Psoas muscle (tissue), 8 donors: ENCODE results near the gene PTCRA. TPM values are rescaled to one million over a fixed set of nuclear protein-coding genes. Genes with fewer than 3 reads are reported as not detected.
A peak's percentile ranks its signal among the peaks of the same experiment; 100 is the strongest.

Experiments
- ATAC-seq, 4 donors: fragments of 200-7000 bp; cut with Tn5 transposase; one replicate each; pipeline ENCODE4 v1.9.1; 2020; ENCODE audit warnings: moderate library complexity in 3 of 4, mild to moderate bottlenecking in 2 of 4
- DNase-seq, 2 donors: peaks; one replicate each; pipeline ENCODE4 v3.0.0-alpha.2; 2020
- H3K27ac ChIP-seq: fragments of 200-600 bp; one replicate; pipeline ENCODE4 v1.8.0; 2022
- H3K27me3 ChIP-seq, 3 donors: fragments of 200-600 bp in 1 of 3; one replicate each; pipeline versions ENCODE4 v1.6.1 to v1.8.0; 2013 to 2022; ENCODE audit warnings: low read length in 2 of 3, mild to moderate bottlenecking in 2 of 3, moderate library complexity in 1 of 3; ENCODE audit not compliant: insufficient read depth in 3 of 3
- H3K36me3 ChIP-seq, 2 donors: fragments of 200-600 bp in 1 of 2; one replicate each; pipeline versions ENCODE4 v1.6.1 to v1.8.0; 2013 to 2022; ENCODE audit warnings: low read depth in 1 of 2, mild to moderate bottlenecking in 1 of 2, moderate library complexity in 1 of 2; ENCODE audit not compliant: insufficient read depth in 1 of 2
- H3K4me1 ChIP-seq: fragments of 200-600 bp; one replicate; pipeline ENCODE4 v1.8.0; 2022
- H3K4me3 ChIP-seq: fragments of 200-600 bp; one replicate; pipeline ENCODE4 v1.8.0; 2022; ENCODE audit warnings: mild to moderate bottlenecking
- H3K9me3 ChIP-seq: fragments of 200-600 bp; one replicate; pipeline ENCODE4 v1.8.0; 2022
- WGBS, 3 donors: extraction: QIAGEN DNeasy Blood & Tissue Kit; methylation state at CpG; one replicate each; pipeline versions ENCODE4 v1.1.6 to v1.1.7; 2013; 5-methylcytosine and 5-hydroxymethylcytosine counted together
- intact Hi-C, 2 donors: fragments of 100-400 bp; cut with DNase I; formaldehyde crosslinking; loops; one replicate each; pipeline versions ENCODE4 v1.11.0 to v1.14.2; 2022
- polyA plus RNA-seq, 3 donors: library from polyadenylated mRNA; stranded (reverse); fragments of 200-250 nt; gene quantifications; one replicate each; pipeline ENCODE4 v1.2.3, GENCODE V29; 2013
- total RNA-seq, 4 donors: library from RNA; stranded (reverse); fragmentation: NEBNext Ultra II Directional in 2 of 4; extraction: Animal tissue kit (Norgen Biotek cat#: 25700) in 2 of 4; gene quantifications; one replicate each; pipeline versions ENCODE4 v1.2.1 to v1.2.4, GENCODE V29; 2021 to 2023
- TF ChIP-seq, protein P1 (sequence below): fragments of 200-600 bp; IDR thresholded peaks from one replicate; pipeline ENCODE4 v1.8.0; 2022; ENCODE audit warnings: antibody characterized with exemption
- donor health status: healthy with polysubstance abuse.
- donor health status: DM: no; HTN: no; CAD: no; lungs with moderate emphysema.
- donor health status: Bipolar disorder and iron deficiency.
- donor health status: healthy.
- donor health status: DM: yes; HTN: yes; CAD: no.
- donor health status: DM: no; HTN: no; CAD: no.
- donor health status: DM: no; HTN: no; CAD: no.
- donor health status: DM: yes; HTN: yes; CAD: no.

Gene PTCRA
- total and polyA plus RNA-seq, 7 donors = 0.09 TPM; not detected in 6

- WGBS, 3 donors = 68 to 83% (median 81%) methylated on average over 4 of the region's 4 CpGs
- ATAC-seq = peak; percentile 46 to 62 (median 54)
- Histone ChIP-seq H3K27ac (peak overlapping the region; percentile 27), H3K9me3 (no peaks in the 10 kb centered on the region), H3K36me3 (peaks cover 0 to 60% of the 10 kb centered on the region in 2 donors), H3K27me3 (no peaks in the 10 kb centered on the region), H3K4me1 (peaks cover 10% of the 10 kb centered on the region), H3K4me3 (no peak overlapping the region)
- DNase-seq = no peak
- intact Hi-C loops = loop anchor here in 1 of 2 donors (5.0 kb wide), 2 partner anchors 39 to 64 kb away; no protein-coding TSS in a partner anchor
- TF ChIP-seq, protein P1, sequence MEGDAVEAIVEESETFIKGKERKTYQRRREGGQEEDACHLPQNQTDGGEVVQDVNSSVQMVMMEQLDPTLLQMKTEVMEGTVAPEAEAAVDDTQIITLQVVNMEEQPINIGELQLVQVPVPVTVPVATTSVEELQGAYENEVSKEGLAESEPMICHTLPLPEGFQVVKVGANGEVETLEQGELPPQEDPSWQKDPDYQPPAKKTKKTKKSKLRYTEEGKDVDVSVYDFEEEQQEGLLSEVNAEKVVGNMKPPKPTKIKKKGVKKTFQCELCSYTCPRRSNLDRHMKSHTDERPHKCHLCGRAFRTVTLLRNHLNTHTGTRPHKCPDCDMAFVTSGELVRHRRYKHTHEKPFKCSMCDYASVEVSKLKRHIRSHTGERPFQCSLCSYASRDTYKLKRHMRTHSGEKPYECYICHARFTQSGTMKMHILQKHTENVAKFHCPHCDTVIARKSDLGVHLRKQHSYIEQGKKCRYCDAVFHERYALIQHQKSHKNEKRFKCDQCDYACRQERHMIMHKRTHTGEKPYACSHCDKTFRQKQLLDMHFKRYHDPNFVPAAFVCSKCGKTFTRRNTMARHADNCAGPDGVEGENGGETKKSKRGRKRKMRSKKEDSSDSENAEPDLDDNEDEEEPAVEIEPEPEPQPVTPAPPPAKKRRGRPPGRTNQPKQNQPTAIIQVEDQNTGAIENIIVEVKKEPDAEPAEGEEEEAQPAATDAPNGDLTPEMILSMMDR = no peak
Observed at GRCh38 chr6:42970871-42971612, 55.2 kb downstream of the PTCRA start.

DNA sequence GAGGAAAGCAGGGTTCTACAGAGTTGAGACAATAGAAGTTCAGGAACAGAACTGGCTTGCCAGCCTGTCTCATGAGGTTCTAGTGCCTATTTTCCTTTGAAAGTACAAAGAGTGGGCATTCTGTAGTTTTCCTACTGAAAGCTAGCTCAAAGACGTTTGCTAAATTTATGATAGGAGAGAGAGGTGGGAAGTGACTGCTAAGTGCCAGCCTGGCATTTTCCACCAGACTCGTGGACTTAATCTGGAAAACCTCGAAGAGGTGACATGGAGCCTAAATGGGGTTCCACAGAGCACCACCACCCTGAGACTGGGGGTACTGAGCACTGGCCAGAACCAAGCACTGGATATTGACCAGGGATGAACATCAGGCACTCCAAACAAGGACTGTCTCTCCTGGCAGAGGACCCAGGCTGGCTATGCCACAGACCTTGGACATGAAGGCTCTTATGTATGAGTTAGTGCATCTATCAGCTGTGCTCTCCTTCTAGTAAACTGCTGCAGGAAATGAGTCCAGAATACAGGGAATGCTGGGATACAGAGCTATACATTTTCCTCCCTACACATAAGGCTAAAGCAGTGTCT is 56.0 kb downstream of the PTCRA start:
- no peaks in the 10 kb centered on the region for H3K27me3 ChIP-seq
- intact Hi-C loops = loop anchor here in 1 of 2 donors (5.0 kb wide), 2 partner anchors 40 to 65 kb away; no protein-coding TSS in a partner anchor
- H3K4me3 ChIP-seq = no peak overlapping the region
- no peak for DNase-seq
- peak overlapping the region; percentile 27 for H3K27ac ChIP-seq
- H3K9me3 ChIP-seq = no peaks in the 10 kb centered on the region
- peak in 3 of 4 donors; percentile 34 to 71 (median 56) for ATAC-seq
- peaks cover 0 to 53% of the 10 kb centered on the region in 2 donors for H3K36me3 ChIP-seq
- H3K4me1 ChIP-seq = peaks cover 11% of the 10 kb centered on the region
- TF ChIP-seq, protein P1 = no peak
- 68 to 85% (median 77%) methylated on average over 3 of the region's 3 CpGs for WGBS, 3 donors

DNA sequence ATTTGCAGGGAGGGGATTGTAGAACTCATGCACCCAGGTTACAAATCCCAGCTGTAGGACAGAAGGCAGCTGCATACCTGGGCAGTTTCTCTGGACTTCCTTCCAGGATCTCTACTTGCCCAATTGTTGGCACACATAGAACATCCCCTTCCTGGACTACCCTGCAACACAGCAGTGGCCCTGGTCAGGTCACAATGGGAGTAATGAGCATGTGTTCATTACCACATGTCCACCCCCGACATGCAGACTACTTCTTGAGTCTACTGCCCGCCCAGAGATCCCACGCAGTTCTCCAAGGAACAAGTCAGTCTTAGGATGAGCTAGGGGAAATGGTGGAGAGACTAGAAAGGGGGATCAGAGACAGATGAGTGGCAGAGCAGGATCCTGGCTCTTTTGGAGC is 58.1 kb downstream of the PTCRA start:
- DNase-seq (no peak), ATAC-seq (no peak)
- Histone ChIP-seq H3K36me3 (peaks cover 0 to 38% of the 10 kb centered on the region in 2 donors), H3K9me3 (no peaks in the 10 kb centered on the region), H3K27me3 (no peaks in the 10 kb centered on the region), H3K4me1 (peaks cover 22% of the 10 kb centered on the region), H3K27ac (no peak overlapping the region), H3K4me3 (no peak overlapping the region)
- intact Hi-C loops = loop anchor here in 1 of 2 donors (5.0 kb wide), 2 partner anchors 42 to 67 kb away; no protein-coding TSS in a partner anchor
- TF ChIP-seq, protein P1 = no peak
- 85 to 91% (median 87%) methylated on average over 3 of the region's 3 CpGs for WGBS, 3 donors

DNA sequence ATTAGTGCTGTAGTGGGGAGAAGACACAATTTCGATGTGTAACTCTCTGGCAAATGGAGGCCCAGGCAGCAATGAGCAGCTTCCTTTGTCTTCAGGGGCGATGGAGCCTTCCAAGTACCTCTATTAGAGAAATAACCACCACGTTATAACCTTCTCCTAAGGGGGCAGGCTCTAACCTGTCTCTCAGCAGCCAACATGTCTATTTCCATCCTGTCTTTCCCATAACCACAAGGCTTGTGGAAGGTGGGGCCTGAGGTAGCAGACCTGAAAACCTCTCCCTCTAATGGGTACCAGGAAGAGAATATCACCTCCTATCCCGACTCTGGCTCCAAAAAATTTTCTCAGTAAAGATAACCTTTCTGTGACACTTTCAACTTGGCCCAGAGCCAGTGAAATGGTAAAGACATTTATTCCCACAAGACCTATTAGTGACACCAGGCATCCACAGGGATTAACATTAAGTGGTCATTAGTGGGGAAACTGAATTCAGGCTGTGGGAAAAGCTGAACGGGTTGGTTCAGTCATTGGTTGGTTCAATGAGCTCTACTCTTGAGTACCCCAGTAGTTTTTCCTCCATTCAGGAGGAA is 59.2 kb downstream of the PTCRA start:
- DNase-seq = no peak
- no peak overlapping the region for H3K4me3 ChIP-seq
- intact Hi-C loops = loop anchor here in 1 of 2 donors (5.0 kb wide), 3 partner anchors 43 to 1033 kb away; partner anchors contain the start of gene CCND3
- H3K27ac ChIP-seq = no peak overlapping the region
- no peaks in the 10 kb centered on the region for H3K9me3 ChIP-seq
- no peaks in the 10 kb centered on the region for H3K27me3 ChIP-seq
- no peak for ATAC-seq
- peaks cover 28% of the 10 kb centered on the region for H3K4me1 ChIP-seq
- WGBS, 3 donors = 85 to 87% (median 86%) methylated on average over 5 of the region's 5 CpGs
- TF ChIP-seq, protein P1 = no peak
- peaks cover 0 to 27% of the 10 kb centered on the region in 2 donors for H3K36me3 ChIP-seq

Other genes with a start within 250 kb of the PTCRA start
- 1 to 10 TPM; 1.8 to 4.9 (median 3.1) TPM for gene PRPH2, start 193.5 kb upstream of the PTCRA start, total RNA-seq
- 1 to 10 TPM in 1 of 3 donors, under 1 TPM in 2; 0.13 to 2.8 (median 0.66) TPM for gene PRPH2, start 193.5 kb upstream of the PTCRA start, polyA plus RNA-seq
- gene TBCC, start 169.9 kb upstream of the PTCRA start, total RNA-seq = 10 to 100 TPM; 17.0 to 26.9 (median 18.9) TPM
- gene TBCC, start 169.9 kb upstream of the PTCRA start, polyA plus RNA-seq = 10 to 100 TPM; 13.1 to 41.3 (median 29.8) TPM
- gene BICRAL, start 134.0 kb upstream of the PTCRA start, total RNA-seq = 10 to 100 TPM in 2 of 4 donors, 1 to 10 TPM in 2; 6.2 to 12.2 (median 10.5) TPM
- gene BICRAL, start 134.0 kb upstream of the PTCRA start, polyA plus RNA-seq = 1 to 10 TPM; 2.8 to 5.0 (median 2.9) TPM
- 10 to 100 TPM; 50.7 to 70.4 (median 62.9) TPM for gene RPL7L1, start 36.4 kb upstream of the PTCRA start, total RNA-seq
- gene RPL7L1, start 36.4 kb upstream of the PTCRA start, polyA plus RNA-seq = 100 to 1,000 TPM in 1 of 3 donors, 10 to 100 TPM in 2; 35.5 to 107 (median 90.6) TPM
- gene CNPY3, start 13.4 kb downstream of the PTCRA start, total RNA-seq = 10 to 100 TPM in 2 of 4 donors, 1 to 10 TPM in 2; 6.8 to 11.9 (median 9.5) TPM
- gene CNPY3, start 13.4 kb downstream of the PTCRA start, polyA plus RNA-seq = 10 to 100 TPM in 2 of 3 donors, 1 to 10 TPM in 1; 5.7 to 13.7 (median 10.8) TPM
- gene GNMT, start 44.7 kb downstream of the PTCRA start, total RNA-seq = under 1 TPM in 3 of 4 donors, not detected in 1; 0.34 to 0.74 (median 0.43) TPM
- under 1 TPM; 0.09 to 0.21 (median 0.12) TPM for gene GNMT, start 44.7 kb downstream of the PTCRA start, polyA plus RNA-seq
- gene PEX6, start 63.1 kb downstream of the PTCRA start, total RNA-seq = 10 to 100 TPM; 15.4 to 37.4 (median 25.8) TPM
- 10 to 100 TPM; 12.0 to 37.8 (median 16.5) TPM for gene PEX6, start 63.1 kb downstream of the PTCRA start, polyA plus RNA-seq
- 10 to 100 TPM; 25.9 to 36.4 (median 31.0) TPM for gene PPP2R5D, start 68.5 kb downstream of the PTCRA start, total RNA-seq
- 10 to 100 TPM; 25.6 to 46.7 (median 27.1) TPM for gene PPP2R5D, start 68.5 kb downstream of the PTCRA start, polyA plus RNA-seq
- 10 to 100 TPM; 20.3 to 27.5 (median 26.9) TPM for gene MEA1, start 97.9 kb downstream of the PTCRA start, total RNA-seq
- gene MEA1, start 97.9 kb downstream of the PTCRA start, polyA plus RNA-seq = 10 to 100 TPM; 42.5 to 95.2 (median 48.6) TPM
- gene KLHDC3, start 98.2 kb downstream of the PTCRA start, total RNA-seq = 100 to 1,000 TPM in 2 of 4 donors, 10 to 100 TPM in 2; 75.2 to 115 (median 99.1) TPM
- gene KLHDC3, start 98.2 kb downstream of the PTCRA start, polyA plus RNA-seq = 100 to 1,000 TPM in 1 of 3 donors, 10 to 100 TPM in 2; 61.7 to 198 (median 97.1) TPM
- 10 to 100 TPM; 31.0 to 47.3 (median 37.5) TPM for gene RRP36, start 105.6 kb downstream of the PTCRA start, total RNA-seq
- 10 to 100 TPM; 39.7 to 70.5 (median 68.2) TPM for gene RRP36, start 105.6 kb downstream of the PTCRA start, polyA plus RNA-seq
- gene CUL7, start 137.8 kb downstream of the PTCRA start, total RNA-seq = 10 to 100 TPM in 3 of 4 donors, 1 to 10 TPM in 1; 9.3 to 23.4 (median 20.1) TPM
- gene CUL7, start 137.8 kb downstream of the PTCRA start, polyA plus RNA-seq = 10 to 100 TPM in 1 of 3 donors, 1 to 10 TPM in 2; 6.0 to 11.5 (median 6.5) TPM
- gene MRPL2, start 143.4 kb downstream of the PTCRA start, total RNA-seq = 100 to 1,000 TPM in 1 of 4 donors, 10 to 100 TPM in 3; 61.3 to 138 (median 94.5) TPM
- gene MRPL2, start 143.4 kb downstream of the PTCRA start, polyA plus RNA-seq = 100 to 1,000 TPM in 1 of 3 donors, 10 to 100 TPM in 2; 91.1 to 139 (median 91.2) TPM
- 10 to 100 TPM; 13.0 to 20.9 (median 15.0) TPM for gene KLC4, start 143.6 kb downstream of the PTCRA start, total RNA-seq
- 10 to 100 TPM; 12.2 to 17.2 (median 13.2) TPM for gene KLC4, start 143.6 kb downstream of the PTCRA start, polyA plus RNA-seq
- 1 to 10 TPM in 2 of 4 donors, under 1 TPM in 2; 0.61 to 1.6 (median 1.1) TPM for gene PTK7, start 160.3 kb downstream of the PTCRA start, total RNA-seq
- gene PTK7, start 160.3 kb downstream of the PTCRA start, polyA plus RNA-seq = under 1 TPM; 0.17 to 0.90 (median 0.23) TPM